Activated naive CD4-positive, alpha-beta T cell (primary cell): ENCODE results near the gene SLC9A8.

Experiments
- DNase-seq, 4 experiments: peaks; one replicate each; lab custom pipeline; 2025; lab: John Stamatoyannopoulos, UW

The SLC9A8 gene

DNA sequence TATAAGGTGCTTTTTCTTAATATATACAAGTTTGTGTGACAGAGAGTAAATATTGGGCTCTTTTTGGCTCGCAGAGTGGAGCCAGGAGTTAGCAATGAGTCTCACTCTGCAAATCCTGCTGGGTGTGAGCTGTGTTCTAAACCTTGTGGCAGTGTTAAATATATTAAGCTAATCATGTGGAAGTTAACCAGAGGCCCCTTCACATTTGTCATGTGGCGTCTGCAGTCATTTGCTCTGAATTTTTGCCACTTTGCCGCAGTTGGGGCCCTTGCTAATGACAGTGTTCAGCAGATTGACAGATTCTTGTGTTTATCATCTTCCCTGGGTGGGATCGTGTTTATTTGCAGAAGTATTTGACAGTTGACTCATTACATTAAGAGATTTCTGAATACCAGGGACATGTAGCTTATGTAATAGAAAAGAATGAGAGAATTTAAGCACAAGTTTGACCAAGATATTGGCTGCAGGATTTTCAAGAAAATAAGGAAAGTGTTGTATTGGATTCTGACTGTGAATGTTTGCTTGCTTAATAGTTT is 64.8 kb downstream of the SLC9A8 start:
- DNase-seq: no peak

DNA sequence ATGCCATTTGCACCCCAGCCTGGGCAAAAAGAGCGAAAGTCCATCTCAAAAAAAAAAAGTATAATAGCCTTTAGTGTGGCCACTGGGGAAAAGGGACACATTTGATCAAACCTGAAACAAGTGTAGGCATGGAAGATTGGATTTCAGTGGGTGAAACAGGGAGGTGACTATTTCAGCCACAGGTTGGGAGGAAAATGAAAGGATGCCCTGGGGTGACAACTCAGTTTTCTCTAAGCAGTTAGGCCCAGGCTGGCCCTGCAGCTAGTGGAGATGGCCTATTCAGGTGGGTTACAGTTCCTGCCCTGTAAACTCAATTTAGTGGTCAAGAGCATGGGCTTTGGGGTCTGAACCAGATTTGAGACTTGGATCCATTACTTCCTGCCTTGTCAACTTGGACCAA is 66.3 kb downstream of the SLC9A8 start:
- no peak for DNase-seq

DNA sequence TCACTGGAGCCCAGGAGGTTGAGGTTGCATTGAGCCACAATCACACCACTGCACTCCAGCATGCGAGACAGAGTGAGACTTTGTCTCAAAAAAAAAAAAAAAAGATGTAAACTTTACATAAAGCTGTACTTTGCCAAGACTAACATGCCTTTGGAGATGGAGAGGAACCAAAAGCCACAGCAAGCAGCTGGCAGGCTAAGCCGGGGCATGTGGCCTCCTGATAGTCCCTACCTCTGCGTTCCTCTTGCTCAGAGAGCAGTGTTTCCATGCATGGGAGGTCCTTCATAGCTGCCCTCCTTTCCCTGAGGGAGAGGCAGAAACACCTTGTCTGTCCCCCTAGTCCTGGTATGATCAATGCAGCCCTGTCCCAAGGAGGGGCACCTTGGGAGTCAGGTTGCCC is 67.5 kb downstream of the SLC9A8 start:
- no peak for DNase-seq

DNA sequence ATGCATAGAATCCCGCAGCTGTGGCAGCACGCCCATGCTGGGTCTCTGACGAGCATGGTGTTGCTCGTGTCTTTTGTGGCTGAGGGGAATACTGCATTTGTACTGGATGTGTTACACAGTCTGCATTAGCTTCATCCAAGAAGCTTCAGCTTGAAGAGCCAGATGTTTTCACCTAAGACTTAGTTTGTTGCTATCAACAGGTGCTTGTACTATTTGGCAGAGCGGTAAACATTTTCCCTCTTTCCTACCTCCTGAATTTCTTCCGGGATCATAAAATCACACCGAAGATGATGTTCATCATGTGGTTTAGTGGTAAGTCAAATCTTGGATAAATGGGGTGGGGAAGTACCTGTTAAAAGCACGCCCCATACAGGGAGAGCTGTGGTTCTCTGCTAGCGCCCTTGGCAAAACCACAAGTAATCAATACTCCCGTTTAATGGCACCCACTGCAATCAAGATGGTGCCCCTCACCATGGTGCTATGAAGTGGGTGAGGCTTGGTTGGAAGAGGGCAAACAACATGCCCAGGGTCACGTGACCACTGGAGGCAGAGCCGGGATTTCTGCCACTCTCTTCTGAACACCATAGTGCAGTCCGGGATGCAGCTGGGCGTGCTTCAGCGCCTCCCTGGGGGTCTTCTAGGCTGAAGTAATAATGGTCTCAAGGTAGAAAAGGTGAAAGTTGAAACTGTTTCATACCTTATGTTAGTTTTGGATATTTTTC is 68.3 kb downstream of the SLC9A8 start:
- no peak for DNase-seq

DNA sequence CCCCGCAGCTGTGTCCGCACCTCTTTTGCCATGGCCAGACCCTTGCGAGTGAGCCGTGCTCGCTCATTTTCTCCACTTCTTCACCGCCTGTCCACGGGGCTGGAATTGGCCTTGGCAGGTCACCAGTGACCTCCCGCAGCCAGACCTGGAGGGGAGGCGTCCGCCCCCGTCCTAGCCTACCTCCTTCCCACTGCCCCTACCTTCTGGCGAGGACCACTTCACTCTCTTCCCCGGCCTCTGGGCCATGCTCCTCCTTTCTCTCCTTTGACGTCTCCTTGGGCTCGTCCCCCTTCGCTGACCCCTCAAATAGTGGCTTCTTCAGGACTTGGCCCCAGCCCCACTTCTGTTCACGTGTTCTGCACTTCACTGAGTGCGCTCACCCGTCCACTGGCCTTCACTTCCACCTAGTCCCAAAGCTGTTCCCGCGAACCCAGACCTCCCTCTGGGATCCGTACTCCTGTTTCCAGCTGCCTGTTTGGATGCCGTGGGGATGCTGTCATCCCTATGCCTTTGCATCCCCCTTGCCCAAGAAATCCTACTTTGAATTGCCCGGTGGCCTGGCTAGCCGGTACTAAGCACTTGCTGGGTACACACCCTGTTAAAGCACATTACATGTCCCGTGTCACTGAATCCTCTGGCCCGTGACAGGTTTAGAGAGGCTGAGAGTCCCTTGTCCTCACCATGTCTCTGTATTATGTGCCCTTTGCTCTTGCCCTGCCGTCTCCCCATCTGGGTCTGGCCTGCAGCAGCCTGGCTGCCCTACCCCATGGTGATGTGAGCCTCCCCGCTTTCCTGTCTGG is 69.7 kb downstream of the SLC9A8 start:
- no peak for DNase-seq

DNA sequence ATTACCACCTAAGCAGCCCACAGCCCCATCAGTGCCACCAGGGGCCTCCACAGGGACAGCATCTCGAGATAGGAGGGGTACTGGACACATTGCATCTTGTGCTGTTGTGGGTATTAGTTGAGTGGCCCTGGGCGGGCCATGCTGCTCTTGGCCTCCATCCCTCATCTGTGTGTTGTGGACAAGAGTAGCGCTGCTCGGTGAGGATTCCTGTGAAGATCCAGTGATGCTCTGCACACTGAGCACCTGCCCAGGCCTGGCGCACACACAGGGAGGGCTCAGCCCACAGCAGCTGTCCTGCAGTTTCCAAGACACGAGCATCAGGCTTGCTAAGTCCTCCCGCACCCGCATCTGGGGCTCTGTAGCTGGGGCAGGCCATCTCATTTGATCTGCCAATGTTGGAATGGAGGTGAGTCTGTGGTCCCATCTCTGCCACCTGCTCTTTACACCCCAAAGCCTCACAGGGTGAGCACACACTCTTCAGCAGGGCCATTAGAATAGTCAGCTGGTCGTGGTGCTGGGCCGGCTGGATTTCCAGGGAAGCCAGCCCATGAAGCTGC is 70.7 kb downstream of the SLC9A8 start:
- DNase-seq: no peak

DNA sequence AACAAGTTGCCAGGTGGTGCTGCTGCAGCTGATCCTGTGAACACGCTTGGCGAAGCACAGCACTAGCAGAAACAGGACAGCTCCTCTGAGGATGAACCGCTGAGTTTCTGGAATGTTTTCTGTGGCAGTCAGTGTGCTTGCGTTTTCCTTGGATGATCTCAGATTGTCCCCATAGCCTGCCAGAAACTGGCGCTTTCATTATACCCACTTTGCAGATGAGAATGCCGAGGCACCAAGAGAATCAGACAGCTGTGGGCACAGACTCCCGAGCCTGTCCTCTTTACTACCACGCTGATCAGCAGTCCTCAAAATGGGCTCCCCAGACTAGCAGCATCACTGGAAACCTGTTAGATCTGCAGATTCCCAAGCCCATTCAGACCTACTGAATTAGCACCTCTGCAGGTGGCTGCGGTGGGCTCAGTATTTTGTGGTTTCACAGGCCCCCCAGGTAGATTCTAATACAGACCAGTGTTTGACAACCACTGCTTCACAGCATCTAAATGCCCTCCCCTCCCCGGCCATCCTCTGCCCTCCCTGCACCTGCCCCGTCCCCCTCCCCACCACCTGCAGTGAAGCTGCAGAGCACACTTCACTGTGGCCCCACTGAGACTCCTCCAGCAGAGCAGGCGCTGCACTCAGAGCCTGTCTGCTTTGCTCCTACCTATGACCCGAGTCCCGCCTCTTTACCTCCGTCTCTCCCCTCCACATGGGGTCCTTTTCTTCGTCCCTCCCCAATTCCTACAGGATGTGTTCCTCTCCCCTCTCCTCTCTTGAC is 73.1 kb downstream of the SLC9A8 start:
- no peak for DNase-seq

DNA sequence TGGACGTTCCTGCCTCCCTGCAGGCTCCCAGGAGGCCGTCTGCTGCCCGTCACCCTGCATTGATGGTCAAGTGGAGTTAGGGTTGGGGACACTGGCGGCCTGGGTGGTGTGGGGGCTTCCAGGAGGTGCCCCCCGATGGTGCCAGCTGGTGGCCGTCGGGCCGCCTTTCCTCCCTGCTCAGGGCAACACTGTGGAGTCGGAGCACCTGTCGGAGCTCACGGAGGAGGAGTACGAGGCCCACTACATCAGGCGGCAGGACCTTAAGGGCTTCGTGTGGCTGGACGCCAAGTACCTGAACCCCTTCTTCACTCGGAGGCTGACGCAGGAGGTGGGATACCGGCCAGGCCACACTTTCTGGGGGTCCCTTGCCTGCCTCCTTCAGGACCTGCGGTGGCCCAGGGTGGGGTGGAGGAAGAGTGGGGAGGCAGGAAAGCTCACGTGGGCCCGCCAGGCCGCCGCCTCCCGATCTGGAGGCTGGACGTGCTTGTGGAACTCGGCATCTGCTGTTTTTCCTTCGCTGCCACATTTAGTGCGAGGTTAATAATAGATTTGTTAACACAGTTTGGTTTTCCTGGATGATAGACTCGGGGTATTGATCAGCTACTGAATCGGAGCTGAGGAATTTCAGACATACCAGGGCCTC is 74.1 kb downstream of the SLC9A8 start:
- no peak for DNase-seq

DNA sequence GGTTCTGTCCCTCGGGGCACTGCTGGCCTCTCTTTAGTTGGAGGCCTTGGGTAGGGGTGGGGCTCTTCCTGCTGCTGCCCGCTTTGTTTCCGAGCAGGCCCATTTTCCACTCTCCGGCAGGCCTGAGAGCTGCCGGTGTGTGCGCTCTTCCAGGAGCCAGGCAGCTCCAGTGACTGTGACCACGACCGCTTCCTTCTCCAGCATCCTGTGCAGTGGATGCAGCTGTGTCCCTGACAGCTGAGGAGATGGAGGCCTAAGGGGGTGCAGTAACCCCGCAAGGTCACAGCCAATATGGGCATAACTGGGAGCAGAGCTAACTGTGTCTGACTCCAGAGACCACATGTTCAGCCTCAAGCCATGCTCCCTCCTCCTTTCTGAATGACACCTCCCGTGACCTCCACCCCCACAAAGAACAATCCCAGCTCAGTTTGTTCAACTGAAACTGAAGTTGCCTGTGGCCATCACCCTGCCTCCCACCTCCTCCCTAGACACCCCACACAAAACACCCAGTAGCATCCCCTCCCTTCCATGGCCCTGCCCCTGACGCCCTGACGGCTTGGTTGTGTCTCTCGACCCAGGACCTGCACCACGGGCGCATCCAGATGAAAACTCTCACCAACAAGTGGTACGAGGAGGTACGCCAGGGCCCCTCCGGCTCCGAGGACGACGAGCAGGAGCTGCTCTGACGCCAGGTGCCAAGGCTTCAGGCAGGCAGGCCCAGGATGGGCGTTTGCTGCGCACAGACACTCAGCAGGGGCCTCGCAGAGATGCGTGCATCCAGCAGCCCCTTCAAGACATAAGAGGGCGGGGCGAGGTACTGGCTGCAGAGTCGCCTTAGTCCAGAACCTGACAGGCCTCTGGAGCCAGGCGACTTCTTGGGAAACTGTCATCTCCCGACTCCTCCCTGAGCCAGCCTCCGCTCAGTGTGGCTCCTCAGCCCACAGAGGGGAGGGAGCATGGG is 74.9 kb downstream of the SLC9A8 start:
- no peak for DNase-seq

DNA sequence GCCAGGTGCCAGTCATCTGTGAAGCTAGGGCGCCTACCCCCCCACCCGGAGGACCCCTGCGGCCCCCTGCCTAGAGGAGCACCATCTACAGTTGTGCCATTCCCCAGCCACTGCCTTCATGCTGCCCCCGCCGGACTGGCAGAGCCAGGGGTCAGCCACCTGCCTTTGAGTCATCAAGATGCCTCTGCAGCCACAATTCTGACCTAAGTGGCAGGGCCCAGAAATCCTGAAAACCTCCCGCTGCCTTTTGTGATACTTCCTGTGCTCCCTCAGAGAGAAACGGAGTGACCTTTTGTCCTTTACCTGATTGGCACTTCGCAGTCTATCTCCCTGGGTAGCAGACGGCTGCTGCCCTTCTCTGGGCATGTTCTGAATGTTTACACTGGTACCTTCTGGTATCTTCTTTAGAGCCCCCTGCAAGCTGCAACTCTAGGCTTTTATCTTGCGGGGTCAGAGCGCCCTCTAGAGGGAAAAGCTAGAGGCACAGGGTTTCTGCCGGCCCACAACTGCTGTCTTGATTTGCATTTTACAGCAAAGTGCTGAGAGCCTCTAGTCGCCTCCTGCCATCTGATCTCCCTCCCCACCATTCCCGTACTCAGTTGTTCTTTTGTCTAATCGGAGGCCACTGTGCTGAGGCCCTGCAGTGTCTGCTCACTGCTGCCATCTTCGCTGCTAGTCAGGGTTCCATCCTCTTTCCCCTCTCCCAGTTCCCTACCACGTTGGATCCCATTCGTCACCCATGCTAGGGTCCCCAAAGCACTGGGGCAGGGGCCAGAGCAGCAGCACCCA is 75.8 kb downstream of the SLC9A8 start:
- peak; percentile 12 to 16 (median 12) for DNase-seq

DNA sequence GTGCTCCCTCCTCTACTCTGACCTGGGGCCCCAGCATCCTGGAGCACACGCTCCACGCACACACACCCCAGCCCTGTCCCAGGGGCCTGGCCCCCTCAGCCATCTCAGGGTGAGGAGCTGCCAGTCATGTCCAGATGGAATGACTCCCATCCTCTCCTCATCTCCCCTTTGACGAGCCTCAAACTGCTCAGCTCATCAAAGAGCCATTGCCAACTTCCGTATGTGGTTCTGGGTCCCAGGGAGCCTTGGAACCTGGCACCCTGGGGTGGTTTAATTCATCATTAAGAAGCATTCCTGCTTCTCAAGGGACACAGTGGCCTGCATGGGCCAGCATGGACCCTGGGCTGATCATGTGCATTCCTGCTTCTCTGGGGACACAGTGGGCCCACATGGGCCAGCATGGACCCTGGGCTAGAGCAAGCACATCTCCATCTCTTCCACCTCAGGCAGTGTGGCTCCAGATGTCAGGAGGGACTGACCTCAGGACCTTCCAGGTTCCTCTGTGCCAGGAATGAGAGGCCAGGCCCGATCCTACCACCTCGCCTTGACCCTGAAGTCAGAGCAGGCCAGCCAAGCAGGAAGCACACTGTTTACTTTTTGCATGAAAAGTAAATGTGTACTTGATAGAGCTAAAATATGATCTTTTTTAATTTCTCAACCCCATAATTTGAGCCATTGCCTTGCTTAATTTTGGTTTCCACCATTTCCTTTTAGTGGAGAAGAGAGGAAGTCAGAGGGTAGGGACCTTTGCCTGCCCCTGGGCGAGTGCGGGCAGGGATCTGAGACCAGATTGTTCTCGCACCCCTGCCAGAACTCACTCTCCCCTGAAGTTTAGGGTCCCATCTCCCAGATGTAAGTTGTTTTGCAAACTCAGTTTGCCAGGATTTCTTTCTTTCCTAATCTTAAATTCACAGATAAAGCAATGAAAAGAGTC is 76.6 kb downstream of the SLC9A8 start:
- DNase-seq: no peak

DNA sequence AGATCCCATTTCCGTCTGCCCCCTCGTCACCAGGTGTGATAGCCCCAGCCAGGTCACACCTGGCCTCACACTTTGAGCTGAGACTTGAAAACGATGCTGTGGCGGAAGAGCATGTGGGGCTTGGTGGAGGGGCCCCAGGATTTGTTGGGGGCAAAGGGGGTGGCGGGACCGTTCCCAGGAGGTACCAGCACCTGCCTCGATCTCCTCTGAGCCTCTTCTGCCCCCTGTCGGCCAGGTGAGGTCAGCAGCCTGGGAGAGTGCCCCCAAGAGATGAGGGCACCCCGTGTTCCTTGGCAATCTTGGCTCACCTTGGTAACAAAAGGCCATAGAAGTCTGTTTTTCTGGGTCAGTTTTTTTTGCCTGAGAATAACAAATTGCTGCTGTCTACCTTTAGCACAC is 77.3 kb downstream of the SLC9A8 start:
- peak in 1 of 4 experiments; percentile 8 for DNase-seq

DNA sequence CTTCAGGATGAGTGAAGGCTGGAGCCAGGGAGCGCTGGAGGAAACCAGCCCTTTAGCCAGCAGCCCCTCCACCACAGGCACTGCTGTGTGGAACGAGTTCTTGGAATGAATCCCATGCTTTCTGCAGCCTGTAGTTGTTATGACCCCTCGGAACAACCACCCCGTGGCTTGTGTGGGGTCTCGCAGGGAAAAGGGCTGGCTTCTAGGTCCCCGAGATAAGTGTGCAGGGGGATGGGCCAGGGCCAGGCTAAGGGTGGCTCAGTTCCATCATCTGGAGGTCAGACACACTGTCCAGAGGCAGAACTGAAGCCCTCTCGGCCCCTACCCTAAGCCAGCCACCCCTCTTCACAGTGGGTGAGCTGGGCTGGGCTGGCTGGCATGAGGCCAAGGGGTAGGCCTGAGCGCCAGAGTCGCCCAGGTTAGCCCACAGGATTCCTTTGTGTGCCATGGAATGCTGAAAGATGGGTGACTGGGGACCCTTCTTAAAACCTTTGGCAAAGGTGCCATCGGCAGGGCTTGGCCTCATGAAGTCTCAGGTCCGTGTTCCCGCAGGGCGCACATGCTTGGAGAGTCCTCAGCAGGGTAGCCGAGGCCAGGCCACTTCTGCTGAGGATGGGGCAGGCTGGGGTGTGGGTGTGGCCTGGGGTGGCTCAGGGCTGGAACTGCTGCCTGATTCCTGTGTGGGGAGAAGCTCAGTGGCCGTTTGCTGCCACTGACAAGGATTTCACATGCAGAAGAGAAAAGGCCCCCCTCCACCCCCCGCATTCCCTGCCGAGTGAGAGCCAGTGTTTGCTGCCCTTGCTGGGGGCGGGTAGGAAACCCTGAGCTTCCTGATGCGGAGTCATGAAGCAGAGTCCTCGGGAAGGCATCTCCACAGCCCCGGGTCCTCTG is 78.1 kb downstream of the SLC9A8 start:
- no peak for DNase-seq

DNA sequence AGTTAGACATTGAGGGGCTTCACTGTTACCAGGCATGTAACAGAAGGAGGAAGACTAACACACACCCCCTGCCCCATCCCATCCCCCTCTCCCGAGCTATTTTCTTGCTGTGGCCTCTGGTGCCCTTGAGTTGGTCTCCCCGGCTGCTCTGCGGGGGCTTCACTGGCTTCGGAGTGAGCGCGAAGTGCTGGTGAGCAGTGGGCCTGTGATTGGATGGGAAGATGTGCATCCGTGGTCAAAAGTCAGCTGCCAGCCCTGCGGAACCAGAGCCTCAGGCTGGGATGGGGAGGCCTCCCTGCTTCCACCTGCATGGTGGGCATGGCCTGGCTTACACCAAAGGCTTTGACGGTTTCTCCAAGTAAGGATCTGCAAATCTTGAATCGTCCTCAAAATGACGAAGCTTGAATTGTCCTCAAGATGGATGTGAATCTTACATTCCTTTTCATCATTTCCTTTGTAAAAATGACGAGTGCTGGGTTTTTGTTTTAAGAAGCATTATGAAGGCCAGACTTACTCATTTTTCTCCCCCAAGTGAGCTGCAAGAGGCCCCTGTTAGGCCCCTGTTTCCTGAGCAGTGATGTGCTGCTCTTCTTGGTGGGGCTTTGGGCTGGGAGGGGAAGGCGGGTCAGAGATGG is 79.0 kb downstream of the SLC9A8 start:
- no peak for DNase-seq

DNA sequence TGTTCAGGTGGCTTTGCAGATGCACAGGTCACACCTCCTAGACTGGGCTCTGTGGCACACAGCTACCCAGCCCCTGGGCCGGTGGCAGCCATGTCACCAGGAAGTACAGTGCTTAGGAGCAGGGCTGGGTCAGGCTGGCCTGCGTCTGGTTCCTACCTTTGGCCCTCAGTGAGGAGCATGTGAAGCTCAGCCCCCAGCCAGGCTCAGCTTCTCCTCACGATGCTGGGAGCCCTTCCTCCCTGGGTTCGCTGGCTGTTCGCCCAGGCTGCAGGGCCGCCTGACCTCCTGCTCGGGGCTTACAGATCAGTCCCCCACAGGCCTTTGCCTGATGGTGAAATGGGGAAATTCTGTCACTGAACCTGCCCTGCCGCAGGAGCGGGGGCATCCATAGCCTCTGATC is 79.6 kb downstream of the SLC9A8 start:
- DNase-seq: no peak

DNA sequence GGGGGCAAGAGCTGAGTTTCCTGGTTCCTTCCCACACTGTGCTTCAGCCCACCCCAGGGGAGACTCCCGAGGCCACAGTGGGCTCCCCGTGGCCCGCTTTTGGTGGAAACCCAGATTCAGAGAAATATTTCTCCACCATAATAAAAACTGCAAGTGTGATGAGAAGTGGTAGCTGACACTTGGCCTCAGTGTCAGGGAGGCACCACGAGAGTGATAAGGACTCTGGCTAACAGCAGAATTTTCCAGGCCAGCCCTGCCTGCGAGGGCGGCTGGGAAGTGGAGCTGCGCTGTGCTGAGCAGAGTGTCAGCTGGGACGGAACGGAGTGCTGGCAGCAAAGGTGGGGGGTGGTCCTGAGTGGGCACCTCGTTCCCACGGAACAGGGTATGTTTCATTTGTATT is 80.2 kb downstream of the SLC9A8 start:
- DNase-seq: no peak
